GM12878 (cell line): Measurements from ENCODE around the gene DENND10. TPM values are rescaled to one million over a fixed set of nuclear protein-coding genes. Genes with fewer than 3 reads are reported as not detected.

Source experiments
- ATAC-seq: fragments of 200-7000 bp; cut with Tn5 transposase; 3 replicates; pipeline ENCODE4 v1.9.1; 2020; ENCODE audit warnings: mild to moderate bottlenecking, moderate library complexity
- BruUV-seq: library from RNA; stranded (reverse); fragments of 400-500 nt; replicated peaks from 2 replicates; lab custom pipeline; 2021; lab: Mats Ljungman, UMichigan
- CTCF ChIA-PET: fragments of 300-600 bp; sonication (Branson Sonifier 250); formaldehyde crosslinking; extraction: SDS; loops from one replicate; lab custom pipeline; 2021; ENCODE audit warnings: inconsistent platforms; lab: Yijun Ruan, JAX
- POLR2A ChIA-PET: fragments of 350-600 bp; formaldehyde crosslinking; extraction: SDS; loops from one replicate; lab custom pipeline; 2021; ENCODE audit warnings: inconsistent platforms; lab: Charles Lee
- RAD21 ChIA-PET: fragments of 300-600 bp; sonication (Branson Sonifier 250); formaldehyde crosslinking; loops from one replicate; lab custom pipeline; 2023; ENCODE audit warnings: antibody characterized with exemption; ENCODE audit not compliant: unreplicated experiment; lab: Charles Lee
- SMC1A ChIA-PET: fragments of 300-600 bp; sonication (Branson Sonifier 250); formaldehyde crosslinking; loops from one replicate; lab custom pipeline; 2023; ENCODE audit not compliant: unreplicated experiment, uncharacterized antibody; lab: Charles Lee
- DNase-seq: peaks from one replicate; pipeline ENCODE4 v3.0.0-alpha.2; 2011; ENCODE audit warnings: low read depth, low spot score
- FAIRE-seq: peaks from 3 replicates; lab custom pipeline; 2011; peaks lifted over from hg19 to GRCh38; lab: Jason Lieb, UNC
- H2AFZ ChIP-seq: 2 replicates; pipeline ENCODE4 v1.6.0; 2011; ENCODE audit warnings: low read depth, low read length, control low read depth; ENCODE audit not compliant: control insufficient read depth
- H3K27ac ChIP-seq: 2 replicates; pipeline ENCODE4 v1.5.1; 2011; ENCODE audit warnings: control low read depth; ENCODE audit not compliant: control insufficient read depth, insufficient read depth
- H3K27me3 ChIP-seq, 2 experiments: replicated peaks in 1 of 2; 2 replicates each; pipeline versions ENCODE4 v1.6.0 to v1.6.1; 2011; ENCODE audit warnings: low read length in 1 of 2; ENCODE audit not compliant: control insufficient read depth in 2 of 2, insufficient read depth in 2 of 2
- H3K36me3 ChIP-seq, 2 experiments: 2 replicates each; pipeline ENCODE4 v1.5.1; 2011; ENCODE audit warnings: low read length in 1 of 2; ENCODE audit not compliant: control insufficient read depth in 2 of 2, insufficient read depth in 2 of 2
- H3K4me1 ChIP-seq: 2 replicates; pipeline ENCODE4 v1.6.1; 2011; ENCODE audit warnings: mild to moderate bottlenecking, low read length, moderate library complexity, mixed read lengths; ENCODE audit not compliant: control insufficient read depth, insufficient read depth
- H3K4me2 ChIP-seq: 2 replicates; pipeline ENCODE4 v1.6.0; 2011; ENCODE audit warnings: control low read depth; ENCODE audit not compliant: control insufficient read depth, insufficient read depth
- H3K4me3 ChIP-seq: fragments of 200-600 bp; sonication (generic); 2 replicates; pipeline ENCODE4 v1.5.1; 2016
- H3K79me2 ChIP-seq: 2 replicates; pipeline ENCODE4 v1.6.0; 2011; ENCODE audit warnings: low read length; ENCODE audit not compliant: control insufficient read depth, insufficient read depth
- H3K9ac ChIP-seq: 2 replicates; pipeline ENCODE4 v1.8.0; 2011; ENCODE audit warnings: low read length, control low read depth, mixed read lengths; ENCODE audit not compliant: control insufficient read depth, insufficient read depth
- H3K9me3 ChIP-seq: replicated peaks from 3 replicates; pipeline ENCODE4 v1.5.1; 2011; ENCODE audit warnings: mild to moderate bottlenecking, low read length; ENCODE audit not compliant: control insufficient read depth, insufficient read depth
- H4K20me1 ChIP-seq: 2 replicates; pipeline ENCODE4 v1.6.0; 2011; ENCODE audit not compliant: control insufficient read depth, insufficient read depth
- CREB1 ChIP-seq: IDR thresholded peaks from 2 replicates; pipeline ENCODE4 v1.6.1; 2012; ENCODE audit warnings: low read depth, mild to moderate bottlenecking, inconsistent platforms
- EP300 ChIP-seq, 2 experiments: fragments of 150-350 bp in 1 of 2; IDR thresholded peaks; 2 replicates each; pipeline ENCODE4 v1.6.1; 2011 to 2012; ENCODE audit warnings: low read depth in 2 of 2, low read length in 2 of 2, borderline replicate concordance in 1 of 2, improper control_type of control experiment in 1 of 2, inconsistent platforms in 1 of 2; ENCODE audit not compliant: control insufficient read depth in 1 of 2
- GABPA ChIP-seq: IDR thresholded peaks from 2 replicates; pipeline ENCODE4 v1.6.1; 2014; ENCODE audit warnings: antibody characterized with exemption, low read depth, mild to moderate bottlenecking, inconsistent platforms
- HDAC2 ChIP-seq: fragments of 200-600 bp; sonication (generic); IDR thresholded peaks from 2 replicates; pipeline ENCODE4 v1.6.1; 2017
- KAT2A ChIP-seq: conservative IDR thresholded peaks from 2 replicates; pipeline ENCODE4 v1.6.1; 2011; ENCODE audit warnings: low read depth, low read length; ENCODE audit not compliant: control insufficient read depth
- NBN ChIP-seq: fragments of 450-650 bp; IDR thresholded peaks from 2 replicates; pipeline ENCODE4 v1.6.1; 2016
- PML ChIP-seq: IDR thresholded peaks from 2 replicates; pipeline ENCODE4 v1.6.1; 2012; ENCODE audit warnings: low read length, inconsistent platforms
- POLR2A ChIP-seq: IDR thresholded peaks from 2 replicates; pipeline ENCODE4 v1.6.1; 2011; ENCODE audit warnings: low read depth, mild to moderate bottlenecking, low read length
- SUZ12 ChIP-seq: fragments of 200-600 bp; sonication (generic); IDR thresholded peaks from one replicate; pipeline ENCODE4 v1.6.1; 2018; ENCODE audit warnings: antibody characterized with exemption, mild to moderate bottlenecking; ENCODE audit not compliant: unreplicated experiment
- WRNIP1 ChIP-seq: IDR thresholded peaks from 2 replicates; pipeline ENCODE4 v1.6.1; 2011; ENCODE audit warnings: low read depth, low read length, improper control_type of control experiment, borderline replicate concordance
- ZNF274 ChIP-seq: IDR thresholded peaks from one replicate; pipeline ENCODE4 v1.8.0; 2011; ENCODE audit not compliant: insufficient read length, insufficient read depth
- WGBS: methylation state at CpG from one replicate; pipeline ENCODE4 v1.1.6; 2016; ENCODE audit warnings: low lambda C conversion rate; ENCODE audit not compliant: insufficient replicate concordance, insufficient coverage; ENCODE audit errors: missing lambda C conversion rate; 5-methylcytosine and 5-hydroxymethylcytosine counted together
- in situ Hi-C: fragments of 300-500 bp; cut with MboI; formaldehyde crosslinking; loops from 9 replicates; pipeline ENCODE4 v1.14.3; 2018; ENCODE audit warnings: mixed read lengths
- intact Hi-C: fragments of 100-400 bp; cut with micrococcal nuclease; formaldehyde crosslinking; loops from one replicate; pipeline ENCODE4 v1.14.2; 2022; ENCODE audit not compliant: unreplicated experiment
- polyA plus RNA-seq, 11 experiments: library from polyadenylated mRNA; depleted of rRNA in 4 of 11; unstranded in 6 of 11; stranded (reverse) in 5 of 11; fragments of >200 nt; fragmentation: Nextera tagmentation in 4 of 11; fragmentation: Illumina TruSeq in 1 of 11; extraction: Ambion mirVana in 4 of 11; extraction: Trizol in 1 of 11; gene quantifications; 1 replicate in 1 of 11; 2 replicates in 10 of 11; pipeline versions ENCODE4 v1.2.1 to v1.2.3, GENCODE V29; 2011 to 2016; ENCODE audit warnings: inconsistent platforms in 2 of 11, missing spikeins in 2 of 11, low read depth in 1 of 11
- total RNA-seq, 4 experiments: library from RNA; depleted of rRNA in 3 of 4; stranded (reverse); fragments of >200 nt in 3 of 4; fragmentation: Illumina TruSeq in 1 of 4; extraction: Trizol in 1 of 4; gene quantifications; 2 replicates each; pipeline versions ENCODE4 v1.2.1 to v1.2.3, GENCODE V29; 2013 to 2021
- TF ChIP-seq, protein P1 (sequence below): fragments of 450-650 bp; IDR thresholded peaks from 2 replicates; pipeline ENCODE4 v1.6.1; 2016; ENCODE audit warnings: mild to moderate bottlenecking
- TF ChIP-seq, protein P2 (sequence below): fragments of 450-650 bp; formaldehyde crosslinking; IDR thresholded peaks from 2 replicates; pipeline ENCODE4 v1.4.0; 2022; ENCODE audit warnings: mild to moderate bottlenecking, moderate library complexity
- TF ChIP-seq, protein P3 (sequence below), 3 experiments: IDR thresholded peaks in 2 of 3; conservative IDR thresholded peaks in 1 of 3; 2 replicates each; pipeline ENCODE4 v1.5.1; 2011; ENCODE audit warnings: low read depth in 3 of 3, low read length in 3 of 3, mild to moderate bottlenecking in 3 of 3, control low read depth in 2 of 3, moderate library complexity in 2 of 3, inconsistent platforms in 1 of 3, mixed read lengths in 1 of 3; ENCODE audit not compliant: control insufficient read depth in 2 of 3, insufficient read depth in 1 of 3; ENCODE audit errors: extremely low read depth in 1 of 3
- TF ChIP-seq, protein P4 (sequence below): fragments of 450-650 bp; IDR thresholded peaks from 2 replicates; pipeline ENCODE4 v1.6.1; 2016; ENCODE audit warnings: mild to moderate bottlenecking, moderate library complexity, borderline replicate concordance

Gene DENND10
- total and polyA plus RNA-seq, 10 of the 15 experiments (the other 5 are each of a cell fraction or from before 2014, with no cell fraction given), result 21.5 to 39.8 (median 26.2) TPM

DNA sequence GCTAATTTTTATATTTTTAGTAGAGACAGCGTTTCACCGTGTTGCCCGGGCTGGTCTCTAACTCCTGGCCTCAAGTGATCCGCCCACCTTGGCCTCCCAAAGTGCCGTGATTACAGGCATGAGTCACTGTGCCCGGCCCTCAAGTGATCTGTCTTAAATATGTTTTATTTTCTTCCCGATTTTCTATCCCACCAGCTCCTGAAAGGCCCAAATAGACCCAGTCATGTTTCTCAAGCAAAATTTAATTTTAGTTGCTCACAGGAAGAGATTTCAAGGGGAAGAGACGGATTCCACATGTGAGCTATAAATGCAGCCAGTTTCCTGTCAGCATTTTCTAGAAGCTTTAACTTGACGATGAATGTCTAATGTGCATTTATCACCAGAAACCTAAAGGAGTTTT lies 12.0 kb downstream of the DENND10 start:
- DNase-seq, result no peak
- no peak for FAIRE-seq
- no peak for ATAC-seq
- POLR2A ChIA-PET, result interaction anchor here (0.6 kb wide), 1 partner anchor 103 kb away, joined by 3 read pairs; no protein-coding TSS in a partner anchor
- no peaks in the 10 kb centered on the region for H3K9me3 ChIP-seq
- no peak overlapping the region for H3K4me2 ChIP-seq
- H3K27ac ChIP-seq, result no peak overlapping the region
- RAD21 ChIA-PET, result no interaction called here
- intact Hi-C loops (no loop called here), in situ Hi-C loops (no loop called here)
- SMC1A ChIA-PET, result interaction anchor here (0.7 to 1.6 kb wide), 3 partner anchors 9 to 30 kb away, joined by 4 to 7 read pairs (median 5); no protein-coding TSS in a partner anchor
- H3K4me1 ChIP-seq, result peaks cover 15% of the 10 kb centered on the region
- WGBS, result 92% methylated on average over 9 of the region's 9 CpGs
- CTCF ChIA-PET, result interaction anchor here (1.6 to 2.3 kb wide), 2 partner anchors 11 to 84 kb away, joined by 5 to 7 read pairs; no protein-coding TSS in a partner anchor
- H2AFZ ChIP-seq, result no peak overlapping the region
- H3K4me3 ChIP-seq, result no peak overlapping the region
- H3K36me3 ChIP-seq, result peaks cover 0 to 8% of the 10 kb centered on the region in 2 experiments; a peak in 2 of 4 replicates
- H3K79me2 ChIP-seq, result no peaks in the 10 kb centered on the region
- BruUV-seq, result no TSS peak
- no peak overlapping the region for H3K9ac ChIP-seq
- H4K20me1 ChIP-seq, result no peaks in the 10 kb centered on the region
- no peaks in the 10 kb centered on the region for H3K27me3 ChIP-seq
- TF ChIP-seq KAT2A (no peak), WRNIP1 (no peak), EP300 (IDR thresholded peaks at IDR 0.05; ENCODE audit: borderline replicate concordance in 1 of 2, control insufficient read depth in 1 of 2, low read depth in 2 of 2, low read length in 2 of 2) (no peak), GABPA (no peak), HDAC2 (no peak), CREB1 (no peak), POLR2A (no peak), PML (no peak), ZNF274 (no peak), NBN (no peak), SUZ12 (no peak)
- TF ChIP-seq, protein P1, sequence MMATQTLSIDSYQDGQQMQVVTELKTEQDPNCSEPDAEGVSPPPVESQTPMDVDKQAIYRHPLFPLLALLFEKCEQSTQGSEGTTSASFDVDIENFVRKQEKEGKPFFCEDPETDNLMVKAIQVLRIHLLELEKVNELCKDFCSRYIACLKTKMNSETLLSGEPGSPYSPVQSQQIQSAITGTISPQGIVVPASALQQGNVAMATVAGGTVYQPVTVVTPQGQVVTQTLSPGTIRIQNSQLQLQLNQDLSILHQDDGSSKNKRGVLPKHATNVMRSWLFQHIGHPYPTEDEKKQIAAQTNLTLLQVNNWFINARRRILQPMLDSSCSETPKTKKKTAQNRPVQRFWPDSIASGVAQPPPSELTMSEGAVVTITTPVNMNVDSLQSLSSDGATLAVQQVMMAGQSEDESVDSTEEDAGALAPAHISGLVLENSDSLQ, result no peak
- TF ChIP-seq, protein P2, sequence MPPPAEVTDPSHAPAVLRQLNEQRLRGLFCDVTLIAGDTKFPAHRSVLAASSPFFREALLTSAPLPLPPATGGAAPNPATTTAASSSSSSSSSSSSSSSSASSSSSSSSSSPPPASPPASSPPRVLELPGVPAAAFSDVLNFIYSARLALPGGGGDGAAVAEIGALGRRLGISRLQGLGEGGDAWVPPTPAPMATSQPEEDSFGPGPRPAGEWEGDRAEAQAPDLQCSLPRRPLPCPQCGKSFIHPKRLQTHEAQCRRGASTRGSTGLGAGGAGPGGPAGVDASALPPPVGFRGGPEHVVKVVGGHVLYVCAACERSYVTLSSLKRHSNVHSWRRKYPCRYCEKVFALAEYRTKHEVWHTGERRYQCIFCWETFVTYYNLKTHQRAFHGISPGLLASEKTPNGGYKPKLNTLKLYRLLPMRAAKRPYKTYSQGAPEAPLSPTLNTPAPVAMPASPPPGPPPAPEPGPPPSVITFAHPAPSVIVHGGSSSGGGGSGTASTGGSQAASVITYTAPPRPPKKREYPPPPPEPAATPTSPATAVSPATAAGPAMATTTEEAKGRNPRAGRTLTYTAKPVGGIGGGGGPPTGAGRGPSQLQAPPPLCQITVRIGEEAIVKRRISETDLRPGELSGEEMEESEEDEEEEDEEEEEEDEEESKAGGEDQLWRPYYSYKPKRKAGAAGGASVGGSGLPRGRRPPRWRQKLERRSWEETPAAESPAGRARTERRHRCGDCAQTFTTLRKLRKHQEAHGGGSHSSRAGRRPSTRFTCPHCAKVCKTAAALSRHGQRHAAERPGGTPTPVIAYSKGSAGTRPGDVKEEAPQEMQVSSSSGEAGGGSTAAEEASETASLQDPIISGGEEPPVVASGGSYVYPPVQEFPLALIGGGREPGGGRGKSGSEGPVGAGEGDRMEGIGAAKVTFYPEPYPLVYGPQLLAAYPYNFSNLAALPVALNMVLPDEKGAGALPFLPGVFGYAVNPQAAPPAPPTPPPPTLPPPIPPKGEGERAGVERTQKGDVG, result no peak
- TF ChIP-seq, protein P3, sequence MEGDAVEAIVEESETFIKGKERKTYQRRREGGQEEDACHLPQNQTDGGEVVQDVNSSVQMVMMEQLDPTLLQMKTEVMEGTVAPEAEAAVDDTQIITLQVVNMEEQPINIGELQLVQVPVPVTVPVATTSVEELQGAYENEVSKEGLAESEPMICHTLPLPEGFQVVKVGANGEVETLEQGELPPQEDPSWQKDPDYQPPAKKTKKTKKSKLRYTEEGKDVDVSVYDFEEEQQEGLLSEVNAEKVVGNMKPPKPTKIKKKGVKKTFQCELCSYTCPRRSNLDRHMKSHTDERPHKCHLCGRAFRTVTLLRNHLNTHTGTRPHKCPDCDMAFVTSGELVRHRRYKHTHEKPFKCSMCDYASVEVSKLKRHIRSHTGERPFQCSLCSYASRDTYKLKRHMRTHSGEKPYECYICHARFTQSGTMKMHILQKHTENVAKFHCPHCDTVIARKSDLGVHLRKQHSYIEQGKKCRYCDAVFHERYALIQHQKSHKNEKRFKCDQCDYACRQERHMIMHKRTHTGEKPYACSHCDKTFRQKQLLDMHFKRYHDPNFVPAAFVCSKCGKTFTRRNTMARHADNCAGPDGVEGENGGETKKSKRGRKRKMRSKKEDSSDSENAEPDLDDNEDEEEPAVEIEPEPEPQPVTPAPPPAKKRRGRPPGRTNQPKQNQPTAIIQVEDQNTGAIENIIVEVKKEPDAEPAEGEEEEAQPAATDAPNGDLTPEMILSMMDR (IDR thresholded peaks at IDR 0.05 in 2 of 3, conservative IDR thresholded peaks at IDR 0.05 in 1 of 3; ENCODE audit: control insufficient read depth in 2 of 3, extremely low read depth in 1 of 3, insufficient read depth in 1 of 3, low read depth in 3 of 3, low read length in 3 of 3), result no peak
- TF ChIP-seq, protein P4, sequence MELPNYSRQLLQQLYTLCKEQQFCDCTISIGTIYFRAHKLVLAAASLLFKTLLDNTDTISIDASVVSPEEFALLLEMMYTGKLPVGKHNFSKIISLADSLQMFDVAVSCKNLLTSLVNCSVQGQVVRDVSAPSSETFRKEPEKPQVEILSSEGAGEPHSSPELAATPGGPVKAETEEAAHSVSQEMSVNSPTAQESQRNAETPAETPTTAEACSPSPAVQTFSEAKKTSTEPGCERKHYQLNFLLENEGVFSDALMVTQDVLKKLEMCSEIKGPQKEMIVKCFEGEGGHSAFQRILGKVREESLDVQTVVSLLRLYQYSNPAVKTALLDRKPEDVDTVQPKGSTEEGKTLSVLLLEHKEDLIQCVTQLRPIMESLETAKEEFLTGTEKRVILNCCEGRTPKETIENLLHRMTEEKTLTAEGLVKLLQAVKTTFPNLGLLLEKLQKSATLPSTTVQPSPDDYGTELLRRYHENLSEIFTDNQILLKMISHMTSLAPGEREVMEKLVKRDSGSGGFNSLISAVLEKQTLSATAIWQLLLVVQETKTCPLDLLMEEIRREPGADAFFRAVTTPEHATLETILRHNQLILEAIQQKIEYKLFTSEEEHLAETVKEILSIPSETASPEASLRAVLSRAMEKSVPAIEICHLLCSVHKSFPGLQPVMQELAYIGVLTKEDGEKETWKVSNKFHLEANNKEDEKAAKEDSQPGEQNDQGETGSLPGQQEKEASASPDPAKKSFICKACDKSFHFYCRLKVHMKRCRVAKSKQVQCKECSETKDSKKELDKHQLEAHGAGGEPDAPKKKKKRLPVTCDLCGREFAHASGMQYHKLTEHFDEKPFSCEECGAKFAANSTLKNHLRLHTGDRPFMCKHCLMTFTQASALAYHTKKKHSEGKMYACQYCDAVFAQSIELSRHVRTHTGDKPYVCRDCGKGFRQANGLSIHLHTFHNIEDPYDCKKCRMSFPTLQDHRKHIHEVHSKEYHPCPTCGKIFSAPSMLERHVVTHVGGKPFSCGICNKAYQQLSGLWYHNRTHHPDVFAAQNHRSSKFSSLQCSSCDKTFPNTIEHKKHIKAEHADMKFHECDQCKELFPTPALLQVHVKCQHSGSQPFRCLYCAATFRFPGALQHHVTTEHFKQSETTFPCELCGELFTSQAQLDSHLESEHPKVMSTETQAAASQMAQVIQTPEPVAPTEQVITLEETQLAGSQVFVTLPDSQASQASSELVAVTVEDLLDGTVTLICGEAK, result no peak
